AML-193 (cell line): ENCODE data around the gene IQCN.
A peak's percentile ranks its signal among the peaks of the same experiment; 100 is the strongest.

Experiments used
- DNase-seq, 2 experiments: peaks; one replicate each; lab custom pipeline; 2025; lab: John Stamatoyannopoulos, UW

IQCN gene

GRCh38 chr19:18274219-18274780 is at the start of gene IQCN:
Gene IQCN (minus strand): TSS chr19:18274452. CDS start chr19:18269478, 4,974 bp downstream.
- no peak for DNase-seq

- DNase-seq: peak; percentile 95 to 97
Measured at GRCh38 chr19:18322759-18323460, 48.7 kb upstream of the IQCN start, which contains the start of gene LSM4. Gene LSM4 (minus strand): TSS chr19:18323076. CDS start chr19:18323020, 56 bp downstream.

- peak; percentile 28 to 29 for DNase-seq
Measured at GRCh38 chr19:18322318-18322758, 48.1 kb upstream of the IQCN start.

GRCh38 chr19:18321734-18322102 is 47.5 kb upstream of the IQCN start:
- DNase-seq: peak; percentile 47 to 51

GRCh38 chr19:18320865-18321733 is 46.8 kb upstream of the IQCN start:
- DNase-seq: no peak

GRCh38 chr19:18319591-18320135 is 45.4 kb upstream of the IQCN start:
- DNase-seq: no peak

GRCh38 chr19:18317961-18318800 is 43.9 kb upstream of the IQCN start:
- DNase-seq: peak; percentile 75 to 78

GRCh38 chr19:18313398-18313797 is 39.1 kb upstream of the IQCN start:
- no peak for DNase-seq

- DNase-seq: no peak
Measured at GRCh38 chr19:18312092-18312534, 37.9 kb upstream of the IQCN start.

GRCh38 chr19:18311502-18312091 is 37.3 kb upstream of the IQCN start:
- no peak for DNase-seq

GRCh38 chr19:18310966-18311365 is 36.7 kb upstream of the IQCN start:
- DNase-seq: no peak

GRCh38 chr19:18310118-18310909 is 36.1 kb upstream of the IQCN start:
- no peak for DNase-seq

GRCh38 chr19:18309525-18310064 is 35.3 kb upstream of the IQCN start:
- no peak for DNase-seq

GRCh38 chr19:18308948-18309325 is 34.7 kb upstream of the IQCN start:
- DNase-seq: no peak

- no peak for DNase-seq
Measured at GRCh38 chr19:18308051-18308947, 34.0 kb upstream of the IQCN start.

GRCh38 chr19:18307271-18307681 is 33.0 kb upstream of the IQCN start:
- no peak for DNase-seq

- no peak for DNase-seq
Measured at GRCh38 chr19:18306888-18307260, 32.6 kb upstream of the IQCN start.

GRCh38 chr19:18306209-18306887 is 32.1 kb upstream of the IQCN start:
- DNase-seq: no peak
